ENCODE results near the gene SLIT3.

- TF ChIP-seq CTCF (IDR thresholded peaks at IDR 0.05) (no peak), EZH2phosphoT487 (IDR thresholded peaks at IDR 0.05) (no peak), EZH2 (IDR thresholded peaks at IDR 0.05) (no peak)
These were observed 449.0 kb downstream of the SLIT3 start for GRCh38 chr5:168851902-168852321.
